Aorta (tissue), 5 donors: ENCODE measurements around the gene NFYB. TPM values are rescaled to one million over a fixed set of nuclear protein-coding genes. Genes with fewer than 3 reads are reported as not detected.
"Not testable (repeated sequence)": the region's sequence is repeated elsewhere in the genome, so short reads cannot be mapped to it uniquely, and the experiment has no call there.

Experiments used
- ATAC-seq: fragments of 200-7000 bp; cut with Tn5 transposase; one replicate; pipeline ENCODE4 v1.9.1; 2022; ENCODE audit warnings: moderate library complexity; ENCODE audit not compliant: low FRiP score
- DNase-seq, 2 donors: peaks; one replicate each; pipeline ENCODE4 v3.0.0-alpha.2; 2020
- H3K27ac ChIP-seq, 2 donors: one replicate each; pipeline ENCODE4 v1.5.1; 2013; ENCODE audit warnings: low read length in 2 of 2, mild to moderate bottlenecking in 2 of 2, moderate library complexity in 2 of 2, control low read depth in 1 of 2, inconsistent platforms in 1 of 2, low read depth in 1 of 2
- H3K27me3 ChIP-seq, 2 donors: one replicate each; pipeline ENCODE4 v1.6.1; 2013; ENCODE audit warnings: control low read depth in 1 of 2, low read length in 1 of 2, mild to moderate bottlenecking in 1 of 2, moderate library complexity in 1 of 2; ENCODE audit not compliant: insufficient read depth in 2 of 2, control insufficient read depth in 1 of 2
- H3K36me3 ChIP-seq, 2 donors: one replicate each; pipeline ENCODE4 v1.6.1; 2013; ENCODE audit warnings: control low read depth in 1 of 2, low read length in 1 of 2, mild to moderate bottlenecking in 1 of 2; ENCODE audit not compliant: insufficient read depth in 2 of 2, control insufficient read depth in 1 of 2
- H3K4me1 ChIP-seq, 2 donors: one replicate each; pipeline ENCODE4 v1.6.1; 2013; ENCODE audit warnings: low read length in 2 of 2, control low read depth in 1 of 2, mild to moderate bottlenecking in 1 of 2, moderate library complexity in 1 of 2; ENCODE audit not compliant: insufficient read depth in 2 of 2, control insufficient read depth in 1 of 2
- H3K4me3 ChIP-seq, 2 donors: one replicate each; pipeline ENCODE4 v1.5.1; 2013; ENCODE audit warnings: low read length in 2 of 2, control low read depth in 1 of 2, mild to moderate bottlenecking in 1 of 2
- H3K9me3 ChIP-seq: one replicate; pipeline ENCODE4 v1.6.1; 2013; ENCODE audit warnings: mild to moderate bottlenecking, low read length; ENCODE audit not compliant: control insufficient read depth
- WGBS, 2 donors: extraction: QIAGEN DNeasy Blood & Tissue Kit; methylation state at CpG; one replicate each; pipeline ENCODE4 v1.1.7; 2013; 5-methylcytosine and 5-hydroxymethylcytosine counted together
- intact Hi-C, 2 donors: fragments of 100-400 bp; cut with DNase I; formaldehyde crosslinking; loops; one replicate each; pipeline versions ENCODE4 v1.14.2 to v1.15.0; 2022
- polyA plus RNA-seq, 2 donors: library from polyadenylated mRNA; stranded (reverse); fragments of 200-250 nt; gene quantifications; one replicate each; pipeline ENCODE4 v1.2.3, GENCODE V29; 2013
- total RNA-seq, 2 donors: library from RNA; stranded (reverse); fragmentation: NEBNext Ultra II Directional; extraction: Animal tissue kit (Norgen Biotek cat#: 25700); gene quantifications; one replicate each; pipeline ENCODE4 v1.2.1, GENCODE V29; 2021
- donor health status: healthy with polysubstance abuse.
- donor health status: Bipolar disorder and iron deficiency.
- donor health status: DM: no; HTN: no; CAD: no.
- donor health status: DM: no; HTN: no; CAD: no.
- donor health status: DM: yes; HTN: yes; CAD: no.

The NFYB gene
- total and polyA plus RNA-seq, 4 donors, result 44.1 to 121 (median 63.4) TPM

DNA sequence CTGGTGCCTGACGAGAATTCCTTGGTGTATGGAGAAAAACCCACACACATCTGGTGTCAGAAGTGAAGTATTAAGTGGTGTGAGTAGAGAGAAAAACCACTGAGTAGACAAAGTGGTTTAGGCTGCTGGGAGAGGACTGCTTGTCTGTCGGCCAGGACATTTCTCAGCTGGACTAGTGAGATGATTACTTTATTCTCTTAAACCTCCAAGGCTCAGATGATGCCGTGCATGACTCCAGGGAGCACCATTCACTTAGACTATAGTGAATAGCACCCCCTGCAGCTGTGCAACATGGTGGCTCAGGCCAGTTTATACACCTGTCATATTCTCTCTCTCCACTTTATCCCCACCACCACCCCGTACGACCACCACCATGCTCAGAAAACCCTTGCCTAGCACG, 28.5 kb upstream of the NFYB start:
- WGBS, 2 donors, result 88 to 90% methylated on average over 6 of the region's 6 CpGs
- H3K4me3 ChIP-seq, result no peak overlapping the region
- no peaks in the 10 kb centered on the region for H3K36me3 ChIP-seq
- DNase-seq (no peak), ATAC-seq (peak; percentile 66)
- intact Hi-C loops, result no loop called here
- H3K9me3 ChIP-seq, result no peaks in the 10 kb centered on the region
- H3K27me3 ChIP-seq, result no peaks in the 10 kb centered on the region
- no peaks in the 10 kb centered on the region for H3K4me1 ChIP-seq
- no peak overlapping the region for H3K27ac ChIP-seq

DNA sequence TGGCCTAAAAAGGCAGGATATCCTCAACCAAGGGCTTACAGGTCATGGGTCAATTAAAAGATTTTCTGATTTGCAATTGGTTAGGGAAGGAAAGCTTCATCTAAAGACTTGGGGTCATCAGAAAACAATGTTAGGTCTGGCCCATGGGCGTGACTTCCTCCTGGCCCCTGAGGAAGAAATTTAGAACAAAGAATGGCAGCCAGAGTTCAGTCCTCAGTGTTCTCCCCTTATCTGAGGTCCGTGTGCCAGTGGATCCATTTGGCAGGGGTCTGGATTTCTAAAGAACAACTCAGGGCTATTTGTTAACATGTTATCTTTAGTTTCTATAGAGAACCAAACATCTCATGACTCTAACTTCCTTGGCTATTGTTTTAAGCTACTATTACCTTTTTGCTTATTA, 27.8 kb upstream of the NFYB start:
- peak; percentile 71 for ATAC-seq
- no peak overlapping the region for H3K27ac ChIP-seq
- 42 to 53% methylated on average over 2 of the region's 2 CpGs for WGBS, 2 donors
- H3K4me1 ChIP-seq, result no peaks in the 10 kb centered on the region
- no peak for DNase-seq
- no peak overlapping the region for H3K4me3 ChIP-seq
- no peaks in the 10 kb centered on the region for H3K9me3 ChIP-seq
- H3K36me3 ChIP-seq, result no peaks in the 10 kb centered on the region
- no peaks in the 10 kb centered on the region for H3K27me3 ChIP-seq
- intact Hi-C loops, result no loop called here

DNA sequence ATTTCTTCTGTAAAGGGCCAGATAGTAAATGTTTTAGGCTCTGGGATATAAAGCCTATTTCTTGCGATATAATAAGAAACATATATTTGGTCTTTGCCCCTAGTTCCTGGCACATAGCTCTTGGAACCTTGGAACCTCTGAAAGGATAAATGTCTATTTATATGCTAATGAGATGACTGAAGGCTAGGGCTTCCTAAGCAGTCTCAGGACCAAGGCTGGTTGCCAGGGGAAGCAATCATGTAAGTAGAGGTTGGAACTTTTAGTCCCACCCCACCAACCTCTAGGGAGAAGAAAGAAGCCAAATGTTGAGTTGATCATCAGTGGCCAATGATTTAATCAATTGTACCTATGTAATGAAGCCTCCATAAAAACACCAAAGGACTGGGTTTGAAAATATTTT, 26.6 kb upstream of the NFYB start:
- H3K36me3 ChIP-seq, result no peaks in the 10 kb centered on the region
- no peaks in the 10 kb centered on the region for H3K4me1 ChIP-seq
- no peaks in the 10 kb centered on the region for H3K27me3 ChIP-seq
- ATAC-seq (no peak), DNase-seq (no peak)
- no peak overlapping the region for H3K4me3 ChIP-seq
- no peaks in the 10 kb centered on the region for H3K9me3 ChIP-seq
- intact Hi-C loops, result no loop called here
- H3K27ac ChIP-seq, result no peak overlapping the region
- 58 to 94% methylated on average over 1 of the region's 1 CpG for WGBS, 2 donors

DNA sequence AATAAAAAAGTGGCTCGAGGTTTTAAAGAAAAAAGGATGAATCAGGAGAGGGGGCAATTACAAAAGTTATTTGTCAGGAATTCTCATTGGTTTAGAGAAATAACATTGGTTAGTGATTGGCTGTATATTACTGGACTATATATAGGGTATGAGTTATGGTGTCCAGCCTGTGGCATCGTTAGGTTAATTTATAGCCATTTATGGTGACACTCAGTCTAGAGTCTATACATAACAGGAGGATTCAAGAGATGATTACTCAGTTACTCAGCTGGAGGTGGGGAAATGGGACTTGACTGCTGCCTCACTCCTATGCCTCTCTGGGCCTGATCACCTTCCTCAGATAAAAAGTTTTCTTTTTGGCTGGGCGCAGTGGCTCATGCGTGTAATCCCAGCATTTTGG, 25.6 kb upstream of the NFYB start:
- Histone ChIP-seq H3K27ac (no peak overlapping the region), H3K4me3 (no peak overlapping the region), H3K27me3 (no peaks in the 10 kb centered on the region), H3K9me3 (no peaks in the 10 kb centered on the region), H3K4me1 (no peaks in the 10 kb centered on the region), H3K36me3 (no peaks in the 10 kb centered on the region)
- intact Hi-C loops, result no loop called here
- WGBS, 2 donors, result 87 to 88% methylated on average over 4 of the region's 4 CpGs
- ATAC-seq (no peak), DNase-seq (no peak)

DNA sequence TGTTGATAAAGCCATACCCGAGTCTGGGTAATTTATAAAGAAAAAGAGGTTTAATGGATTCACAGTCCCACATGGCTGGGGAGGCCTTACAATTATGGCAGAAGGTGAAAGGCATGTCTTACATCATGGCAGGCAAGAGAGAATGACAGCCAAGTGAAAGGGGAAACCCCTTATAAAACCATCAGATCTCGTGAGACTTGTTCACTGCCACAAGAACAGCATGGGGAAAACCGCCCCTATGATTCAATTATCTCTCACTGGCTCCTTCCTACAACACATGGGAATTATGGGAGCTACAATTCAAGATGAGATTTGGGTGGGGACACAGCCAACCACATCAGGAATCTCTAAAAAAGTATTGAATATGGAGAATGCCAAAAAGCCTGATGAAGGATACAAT, 25.0 kb upstream of the NFYB start:
- ATAC-seq, H3K9me3 ChIP-seq, H3K36me3 ChIP-seq, H3K4me3 ChIP-seq, H3K4me1 ChIP-seq, DNase-seq, H3K27me3 ChIP-seq, intact Hi-C loops, H3K27ac ChIP-seq: not testable (repeated sequence)
- WGBS, 2 donors, result 92 to 94% methylated on average over 3 of the region's 3 CpGs

DNA sequence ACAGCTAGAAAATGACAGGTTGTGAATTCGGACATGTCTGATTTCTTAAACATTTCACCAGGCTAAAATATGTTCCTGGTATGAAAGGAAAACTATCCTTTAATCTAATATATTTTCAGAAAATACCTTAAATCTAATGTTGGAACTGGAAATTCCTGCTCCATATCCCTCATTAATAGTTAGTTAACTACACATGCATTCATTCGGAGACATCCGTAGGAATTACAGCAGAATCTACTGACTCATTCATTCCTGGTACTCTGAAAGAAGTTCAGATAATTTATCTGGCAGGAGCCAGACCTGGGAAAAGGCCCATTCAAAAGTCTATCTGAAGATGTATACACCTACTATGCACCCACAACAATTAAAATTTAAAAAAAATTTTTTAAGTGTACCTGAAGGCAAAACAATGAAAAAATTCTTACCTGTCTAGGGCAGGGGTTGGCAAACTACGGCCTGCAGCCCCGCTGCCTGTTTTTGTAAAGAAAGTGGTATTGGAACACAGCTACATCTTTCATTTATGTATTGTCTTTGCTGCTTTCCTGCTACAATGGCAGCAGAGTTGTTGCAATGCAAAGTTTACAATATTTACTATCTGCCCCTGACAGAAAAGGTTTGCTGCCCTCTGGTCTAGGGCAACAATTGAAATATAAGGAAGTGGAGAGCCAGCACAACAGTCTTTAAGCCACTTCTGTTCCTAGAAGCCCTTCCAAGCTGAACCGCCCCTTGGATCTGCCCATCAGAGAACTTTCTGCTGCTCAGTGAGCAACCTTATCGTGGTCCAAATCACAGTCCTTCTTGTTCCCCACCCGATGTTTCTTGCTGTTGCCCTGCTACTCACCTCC, 17.9 kb upstream of the NFYB start:
- Histone ChIP-seq H3K36me3 (no peaks in the 10 kb centered on the region), H3K27me3 (no peaks in the 10 kb centered on the region), H3K27ac (no peak overlapping the region), H3K4me1 (no peaks in the 10 kb centered on the region), H3K9me3 (no peaks in the 10 kb centered on the region), H3K4me3 (no peak overlapping the region)
- DNase-seq (no peak), ATAC-seq (no peak)
- intact Hi-C loops, result no loop called here
- 92 to 94% methylated on average over 8 of the region's 8 CpGs for WGBS, 2 donors

DNA sequence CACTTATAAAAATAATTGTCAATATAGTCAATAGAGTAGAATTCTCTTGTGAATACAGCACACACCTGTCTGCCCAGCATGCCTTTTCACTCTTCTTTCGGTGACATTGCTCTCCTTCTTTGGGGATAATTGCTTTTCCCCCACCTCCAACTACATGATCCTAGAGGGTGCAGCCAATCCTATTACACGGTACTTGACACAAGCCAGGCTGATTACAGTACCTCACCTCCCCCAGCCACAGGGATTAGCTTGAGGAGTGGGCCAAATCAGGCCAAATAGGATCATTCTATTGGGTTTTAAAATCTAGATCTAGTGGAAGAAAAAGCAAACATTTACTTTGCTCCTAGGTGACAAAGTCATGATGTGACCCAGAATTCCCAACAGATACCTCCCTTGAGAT, 16.8 kb upstream of the NFYB start:
- DNase-seq (no peak), ATAC-seq (no peak)
- Histone ChIP-seq H3K4me1 (no peaks in the 10 kb centered on the region), H3K27me3 (no peaks in the 10 kb centered on the region), H3K27ac (no peak overlapping the region), H3K4me3 (no peak overlapping the region), H3K9me3 (no peaks in the 10 kb centered on the region), H3K36me3 (no peaks in the 10 kb centered on the region)
- intact Hi-C loops, result no loop called here
- 90 to 91% methylated on average over 2 of the region's 2 CpGs for WGBS, 2 donors

DNA sequence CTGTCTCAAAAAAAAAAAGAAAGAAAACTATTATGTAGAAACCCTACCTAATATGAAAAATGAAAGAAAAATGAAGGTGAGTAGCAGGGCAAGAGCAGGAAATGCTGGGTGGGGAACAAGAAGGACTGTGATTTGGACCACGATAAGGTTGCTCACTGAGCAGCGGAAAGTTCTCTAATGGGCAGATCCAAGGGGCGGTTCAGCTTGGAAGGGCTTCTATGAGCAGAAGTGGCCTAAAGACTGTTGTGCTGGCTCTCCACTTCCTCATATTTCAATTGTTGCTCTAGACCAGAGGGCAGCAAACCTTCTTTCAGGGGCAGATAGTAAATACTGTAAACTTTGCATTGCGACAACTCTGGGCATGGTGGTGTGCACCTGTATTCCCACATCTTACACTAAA, 16.3 kb upstream of the NFYB start:
- no peak for DNase-seq
- 86 to 96% methylated on average over 4 of the region's 4 CpGs for WGBS, 2 donors
- no peak overlapping the region for H3K4me3 ChIP-seq
- H3K27me3 ChIP-seq, result no peaks in the 10 kb centered on the region
- no peaks in the 10 kb centered on the region for H3K36me3 ChIP-seq
- H3K27ac ChIP-seq, result no peak overlapping the region
- no peaks in the 10 kb centered on the region for H3K9me3 ChIP-seq
- no peaks in the 10 kb centered on the region for H3K4me1 ChIP-seq
- intact Hi-C loops, result no loop called here
- ATAC-seq, result no peak

DNA sequence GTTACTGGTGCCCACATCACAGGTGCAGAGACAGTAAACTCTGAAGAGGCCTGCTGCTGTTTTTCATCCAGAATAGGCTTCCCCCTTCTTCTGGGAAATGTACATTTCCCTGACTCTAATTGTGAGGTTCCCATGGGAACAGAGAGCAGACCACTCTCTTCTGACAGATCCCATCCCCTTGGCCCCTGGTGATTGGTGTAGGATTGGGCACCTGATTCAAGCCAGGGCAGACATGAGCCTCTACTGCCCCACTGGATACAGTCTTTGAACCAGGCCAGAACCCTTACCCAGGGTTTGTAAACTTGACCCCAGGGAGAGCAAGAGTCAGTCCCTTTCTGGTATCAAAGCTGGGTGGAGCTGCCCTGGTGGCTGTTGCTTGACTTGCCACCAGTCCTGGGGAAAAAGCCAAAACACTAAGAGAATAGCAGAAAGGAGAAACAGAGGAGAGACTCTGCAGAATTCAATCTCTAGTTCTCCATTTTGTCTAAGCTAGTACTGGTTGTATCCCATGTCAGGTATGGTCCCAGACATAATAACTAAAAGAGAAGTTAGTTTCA, 14.8 kb upstream of the NFYB start:
- no peaks in the 10 kb centered on the region for H3K4me1 ChIP-seq
- intact Hi-C loops, result no loop called here
- H3K4me3 ChIP-seq, result no peak overlapping the region
- H3K9me3 ChIP-seq, result no peaks in the 10 kb centered on the region
- no peak overlapping the region for H3K27ac ChIP-seq
- DNase-seq (no peak), ATAC-seq (no peak)
- H3K27me3 ChIP-seq, result no peaks in the 10 kb centered on the region
- no peaks in the 10 kb centered on the region for H3K36me3 ChIP-seq
